ENCODE results near the gene PDILT.

The PDILT gene

GRCh38 chr16:20348365-20349185, 56.0 kb downstream of the PDILT start:
- no peak for TF ChIP-seq POLR2AphosphoS5 (IDR thresholded peaks at IDR 0.05; ENCODE audit: low read depth, low read length)
- TF ChIP-seq TAF1 (IDR thresholded peaks at IDR 0.05; ENCODE audit: borderline replicate concordance, insufficient read depth, low read length), result no peak
- TF ChIP-seq SIN3A (IDR thresholded peaks at IDR 0.05; ENCODE audit: borderline replicate concordance, insufficient read depth, low read length), result no peak

DNA sequence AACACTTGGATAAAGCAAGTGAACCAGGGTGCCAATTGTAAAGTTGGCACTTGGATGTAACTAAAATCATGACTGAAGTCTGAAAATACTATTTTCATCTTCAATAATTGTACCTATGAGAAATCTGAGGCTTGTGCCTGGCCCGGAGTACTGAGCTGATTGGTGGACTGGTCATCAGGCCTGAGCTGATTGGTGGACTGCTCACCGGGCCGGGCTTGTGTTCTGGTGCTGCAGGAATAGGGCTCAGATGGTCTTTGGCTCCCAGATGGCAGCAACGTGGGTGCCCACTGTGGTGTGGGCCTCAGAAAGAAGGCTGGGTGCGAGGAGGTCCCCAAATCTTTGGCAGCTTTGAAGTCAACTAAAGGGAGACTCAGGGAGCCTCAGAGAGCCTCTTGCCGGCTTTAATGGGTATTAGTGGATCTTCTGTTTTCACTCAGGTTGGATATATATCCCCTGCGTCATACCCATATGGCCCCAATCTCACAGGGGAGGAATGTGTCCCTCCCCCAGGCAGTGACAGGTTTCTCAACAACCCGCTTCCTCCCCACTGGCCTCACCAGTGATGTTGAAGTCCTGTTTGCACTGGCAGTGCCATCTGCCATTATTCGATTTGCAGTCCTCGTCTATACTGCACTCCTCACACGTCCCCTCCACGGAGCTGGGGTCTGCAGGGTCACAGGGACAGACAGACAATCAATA, 56.7 kb downstream of the PDILT start:
- TF ChIP-seq TAF1 (IDR thresholded peaks at IDR 0.05; ENCODE audit: borderline replicate concordance, insufficient read depth, low read length) (no peak), FOXP2 (optimal IDR thresholded peaks at IDR 0.05; ENCODE audit: borderline replicate concordance, extremely low read depth, extremely low read length, insufficient read depth) (no peak), POLR2AphosphoS5 (IDR thresholded peaks at IDR 0.05; ENCODE audit: low read depth, low read length) (no peak), SIN3A (IDR thresholded peaks at IDR 0.05; ENCODE audit: borderline replicate concordance, insufficient read depth, low read length) (no peak)
- TF ChIP-seq, protein P1, sequence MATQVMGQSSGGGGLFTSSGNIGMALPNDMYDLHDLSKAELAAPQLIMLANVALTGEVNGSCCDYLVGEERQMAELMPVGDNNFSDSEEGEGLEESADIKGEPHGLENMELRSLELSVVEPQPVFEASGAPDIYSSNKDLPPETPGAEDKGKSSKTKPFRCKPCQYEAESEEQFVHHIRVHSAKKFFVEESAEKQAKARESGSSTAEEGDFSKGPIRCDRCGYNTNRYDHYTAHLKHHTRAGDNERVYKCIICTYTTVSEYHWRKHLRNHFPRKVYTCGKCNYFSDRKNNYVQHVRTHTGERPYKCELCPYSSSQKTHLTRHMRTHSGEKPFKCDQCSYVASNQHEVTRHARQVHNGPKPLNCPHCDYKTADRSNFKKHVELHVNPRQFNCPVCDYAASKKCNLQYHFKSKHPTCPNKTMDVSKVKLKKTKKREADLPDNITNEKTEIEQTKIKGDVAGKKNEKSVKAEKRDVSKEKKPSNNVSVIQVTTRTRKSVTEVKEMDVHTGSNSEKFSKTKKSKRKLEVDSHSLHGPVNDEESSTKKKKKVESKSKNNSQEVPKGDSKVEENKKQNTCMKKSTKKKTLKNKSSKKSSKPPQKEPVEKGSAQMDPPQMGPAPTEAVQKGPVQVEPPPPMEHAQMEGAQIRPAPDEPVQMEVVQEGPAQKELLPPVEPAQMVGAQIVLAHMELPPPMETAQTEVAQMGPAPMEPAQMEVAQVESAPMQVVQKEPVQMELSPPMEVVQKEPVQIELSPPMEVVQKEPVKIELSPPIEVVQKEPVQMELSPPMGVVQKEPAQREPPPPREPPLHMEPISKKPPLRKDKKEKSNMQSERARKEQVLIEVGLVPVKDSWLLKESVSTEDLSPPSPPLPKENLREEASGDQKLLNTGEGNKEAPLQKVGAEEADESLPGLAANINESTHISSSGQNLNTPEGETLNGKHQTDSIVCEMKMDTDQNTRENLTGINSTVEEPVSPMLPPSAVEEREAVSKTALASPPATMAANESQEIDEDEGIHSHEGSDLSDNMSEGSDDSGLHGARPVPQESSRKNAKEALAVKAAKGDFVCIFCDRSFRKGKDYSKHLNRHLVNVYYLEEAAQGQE (IDR thresholded peaks at IDR 0.05; ENCODE audit: insufficient read depth in 1 of 2, low read depth in 2 of 2, low read length in 2 of 2), result no peak

- TF ChIP-seq, protein P1 (IDR thresholded peaks at IDR 0.05; ENCODE audit: insufficient read depth in 1 of 2, low read depth in 2 of 2, low read length in 2 of 2), result no peak
- TF ChIP-seq TAF1 (IDR thresholded peaks at IDR 0.05; ENCODE audit: borderline replicate concordance, insufficient read depth, low read length) (no peak), POLR2AphosphoS5 (IDR thresholded peaks at IDR 0.05; ENCODE audit: low read depth, low read length) (no peak), SIN3A (IDR thresholded peaks at IDR 0.05; ENCODE audit: borderline replicate concordance, insufficient read depth, low read length) (no peak), FOXP2 (optimal IDR thresholded peaks at IDR 0.05; ENCODE audit: borderline replicate concordance, extremely low read depth, extremely low read length, insufficient read depth) (no peak)
These were observed 59.9 kb downstream of the PDILT start for GRCh38 chr16:20344611-20345010.

DNA sequence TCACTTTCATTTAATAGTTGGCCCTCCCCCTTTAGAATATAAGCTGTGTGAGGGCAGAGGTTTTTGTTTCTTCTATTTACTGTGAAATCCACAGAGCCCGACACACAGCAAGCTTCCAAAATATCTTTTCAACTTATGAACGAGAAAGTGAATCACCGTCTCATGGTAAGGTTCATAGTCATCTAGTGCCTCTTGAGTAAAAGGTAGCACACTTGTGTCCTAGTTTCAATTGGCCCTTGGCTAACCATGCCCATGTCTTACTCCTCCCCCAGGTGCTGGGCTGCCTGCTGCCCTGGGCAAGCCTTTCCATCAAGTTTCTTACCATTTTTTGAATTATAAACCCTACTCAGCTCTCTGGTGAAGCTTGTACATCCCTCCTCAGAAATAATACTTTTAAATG, 64.8 kb downstream of the PDILT start:
- no peak for TF ChIP-seq SIN3A (IDR thresholded peaks at IDR 0.05; ENCODE audit: borderline replicate concordance, insufficient read depth, low read length)
- no peak for TF ChIP-seq TAF1 (IDR thresholded peaks at IDR 0.05; ENCODE audit: borderline replicate concordance, insufficient read depth, low read length)
- TF ChIP-seq, protein P1 (IDR thresholded peaks at IDR 0.05; ENCODE audit: insufficient read depth in 1 of 2, low read depth in 2 of 2, low read length in 2 of 2), result no peak
- no peak for TF ChIP-seq POLR2AphosphoS5 (IDR thresholded peaks at IDR 0.05; ENCODE audit: low read depth, low read length)
- TF ChIP-seq FOXP2 (optimal IDR thresholded peaks at IDR 0.05; ENCODE audit: borderline replicate concordance, extremely low read depth, extremely low read length, insufficient read depth), result no peak

DNA sequence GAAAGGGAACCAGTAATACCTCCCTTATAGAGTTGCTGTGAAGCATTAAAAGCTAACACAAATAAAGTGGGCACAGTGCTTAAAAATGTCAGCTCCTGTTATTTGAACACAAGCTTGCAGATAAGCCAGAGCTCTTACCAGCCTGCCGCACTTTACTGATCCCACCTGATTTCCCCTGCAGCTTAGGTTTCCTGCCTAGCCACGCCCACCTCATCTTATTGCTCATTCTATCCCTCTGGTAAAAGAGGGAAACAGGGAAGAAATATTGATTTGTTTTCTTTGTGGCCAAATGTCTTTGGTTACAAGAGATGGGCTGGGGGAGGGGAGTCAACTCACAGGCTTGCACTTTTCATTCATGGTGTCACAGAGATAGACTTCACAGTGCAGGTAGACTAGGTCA, 67.6 kb downstream of the PDILT start:
- TF ChIP-seq POLR2AphosphoS5 (IDR thresholded peaks at IDR 0.05; ENCODE audit: low read depth, low read length) (no peak), TAF1 (IDR thresholded peaks at IDR 0.05; ENCODE audit: borderline replicate concordance, insufficient read depth, low read length) (no peak), SIN3A (IDR thresholded peaks at IDR 0.05; ENCODE audit: borderline replicate concordance, insufficient read depth, low read length) (no peak)
- TF ChIP-seq, protein P1 (IDR thresholded peaks at IDR 0.05; ENCODE audit: insufficient read depth in 1 of 2, low read depth in 2 of 2, low read length in 2 of 2), result no peak

All from PFSK-1 (cell line).